HG03342 (cell line): ENCODE data around the gene CFLAR.
"Not testable (repeated sequence)": the region's sequence is repeated elsewhere in the genome, so short reads cannot be mapped to it uniquely, and the experiment has no call there.

Experiments used
- ATAC-seq: cut with Tn5 transposase; IDR thresholded peaks from one replicate; pipeline ENCODE4 v1.9.1; 2021; ENCODE audit warnings: mild to moderate bottlenecking, moderate library complexity; ENCODE audit not compliant: unreplicated experiment

Gene CFLAR

GRCh38 chr2:201118121-201118960 lies 2.4 kb downstream of the CFLAR start:
- peak; percentile 39 for ATAC-seq

GRCh38 chr2:201118961-201119854 lies 3.2 kb downstream of the CFLAR start:
- ATAC-seq = peak; percentile 1

GRCh38 chr2:201122276-201122675 lies 6.3 kb downstream of the CFLAR start:
- ATAC-seq = no peak

GRCh38 chr2:201126308-201127151 lies 10.6 kb downstream of the CFLAR start:
- ATAC-seq = no peak

- no peak for ATAC-seq
Observed at GRCh38 chr2:201127152-201127511, 11.2 kb downstream of the CFLAR start.

- ATAC-seq = no peak
Observed at GRCh38 chr2:201127570-201127969, 11.6 kb downstream of the CFLAR start.

- ATAC-seq = no peak
Observed at GRCh38 chr2:201128033-201128432, 12.1 kb downstream of the CFLAR start.

- ATAC-seq = no peak
Observed at GRCh38 chr2:201128933-201129505, 13.1 kb downstream of the CFLAR start.

GRCh38 chr2:201130524-201131186 lies 14.7 kb downstream of the CFLAR start:
- ATAC-seq = peak; percentile 35

GRCh38 chr2:201132518-201132917 lies 16.6 kb downstream of the CFLAR start:
- ATAC-seq = peak; percentile 29

- no peak for ATAC-seq
Observed at GRCh38 chr2:201135386-201135785, 19.4 kb downstream of the CFLAR start.

- no peak for ATAC-seq
Observed at GRCh38 chr2:201136889-201137321, 20.9 kb downstream of the CFLAR start.

- no peak for ATAC-seq
Observed at GRCh38 chr2:201137505-201138400, 21.8 kb downstream of the CFLAR start.

GRCh38 chr2:201138401-201138970 lies 22.5 kb downstream of the CFLAR start:
- no peak for ATAC-seq

GRCh38 chr2:201138986-201139781 lies 23.2 kb downstream of the CFLAR start:
- ATAC-seq = not testable (repeated sequence)

GRCh38 chr2:201139836-201140604 lies 24.1 kb downstream of the CFLAR start:
- no peak for ATAC-seq
